H1 (cell line): ENCODE measurements around the gene GNAT2. TPM values are rescaled to one million over a fixed set of nuclear protein-coding genes. Genes with fewer than 3 reads are reported as not detected.
A peak's percentile ranks its signal among the peaks of the same experiment; 100 is the strongest.

Experiments used
- CTCF ChIA-PET: fragments of 300-600 bp; sonication (Branson Sonifier 250); formaldehyde crosslinking; loops from one replicate; lab custom pipeline; 2021; ENCODE audit not compliant: partially characterized antibody; lab: Charles Lee
- POLR2A ChIA-PET: fragments of 300-600 bp; sonication (Branson Sonifier 250); formaldehyde crosslinking; loops from one replicate; lab custom pipeline; 2021; ENCODE audit warnings: inconsistent platforms; ENCODE audit not compliant: partially characterized antibody; lab: Charles Lee
- DNase-seq, 2 experiments: peaks; one replicate each; pipeline versions ENCODE4 v3.0.0 to v3.0.0-alpha.2; 2010 to 2022; ENCODE audit warnings: low spot score in 2 of 2, low read depth in 1 of 2, mixed read lengths in 1 of 2
- FAIRE-seq: peaks from 2 replicates; lab custom pipeline; 2011; peaks lifted over from hg19 to GRCh38; lab: Jason Lieb, UNC
- H2AFZ ChIP-seq: 2 replicates; pipeline ENCODE4 v1.8.1; 2012; ENCODE audit warnings: low read length, inconsistent platforms
- H2AK5ac ChIP-seq: 2 replicates; pipeline ENCODE4 v1.6.1; 2013; ENCODE audit warnings: low read depth, low read length
- H2BK120ac ChIP-seq: replicated peaks from 2 replicates; pipeline ENCODE3; 2013; ENCODE audit warnings: low read depth, low read length, inconsistent platforms
- H2BK12ac ChIP-seq: 2 replicates; pipeline ENCODE4 v1.6.1; 2013; ENCODE audit warnings: low read depth, low read length
- H2BK15ac ChIP-seq: 2 replicates; pipeline ENCODE4 v1.6.1; 2013; ENCODE audit warnings: low read length
- H2BK20ac ChIP-seq: 2 replicates; pipeline ENCODE4 v1.6.1; 2013; ENCODE audit warnings: low read length
- H2BK5ac ChIP-seq: 2 replicates; pipeline ENCODE4 v1.6.1; 2013; ENCODE audit warnings: low read depth, low read length
- H3K14ac ChIP-seq: 2 replicates; pipeline ENCODE4 v1.6.1; 2013; ENCODE audit warnings: inconsistent platforms; ENCODE audit not compliant: insufficient read length
- H3K18ac ChIP-seq: 2 replicates; pipeline ENCODE4 v1.6.1; 2013; ENCODE audit warnings: low read length; ENCODE audit errors: extremely low read depth
- H3K23ac ChIP-seq: 2 replicates; pipeline ENCODE4 v1.6.1; 2013; ENCODE audit warnings: inconsistent platforms; ENCODE audit not compliant: insufficient read length
- H3K23me2 ChIP-seq: 2 replicates; pipeline ENCODE4 v1.6.1; 2013; ENCODE audit warnings: low read depth, low read length
- H3K27ac ChIP-seq: 2 replicates; pipeline ENCODE4 v1.6.1; 2011; ENCODE audit warnings: low read depth, low read length, inconsistent platforms
- H3K27me3 ChIP-seq, 4 experiments: replicated peaks in 1 of 4; 1 replicate in 1 of 4; 2 replicates in 3 of 4; pipeline versions ENCODE4 v1.6.1 to v1.8.1; 2011 to 2013; ENCODE audit warnings: low read length in 3 of 4, mild to moderate bottlenecking in 3 of 4, inconsistent platforms in 2 of 4, mixed read lengths in 2 of 4, moderate library complexity in 1 of 4; ENCODE audit not compliant: control insufficient read depth in 3 of 4, insufficient read depth in 3 of 4; ENCODE audit errors: extremely low read depth in 1 of 4
- H3K36me3 ChIP-seq, 4 experiments: 2 replicates each; pipeline versions ENCODE4 v1.6.1 to v1.8.1; 2011 to 2013; ENCODE audit warnings: mild to moderate bottlenecking in 4 of 4, low read length in 3 of 4, moderate library complexity in 2 of 4, control low read depth in 1 of 4, inconsistent platforms in 1 of 4; ENCODE audit not compliant: insufficient read depth in 4 of 4, control insufficient read depth in 2 of 4
- H3K4ac ChIP-seq: replicated peaks from 2 replicates; pipeline ENCODE3; 2013; ENCODE audit warnings: low read length, low read depth, mixed read lengths, inconsistent platforms; ENCODE audit not compliant: insufficient read length
- H3K4me1 ChIP-seq, 4 experiments: replicated peaks in 1 of 4; 1 replicate in 1 of 4; 2 replicates in 3 of 4; pipeline versions ENCODE4 v1.6.1 to v1.8.1; 2011 to 2013; ENCODE audit warnings: low read length in 3 of 4, inconsistent platforms in 2 of 4, mixed read lengths in 1 of 4; ENCODE audit not compliant: insufficient read depth in 4 of 4, control insufficient read depth in 3 of 4
- H3K4me2 ChIP-seq, 2 experiments: 2 replicates each; pipeline versions ENCODE4 v1.6.1 to v1.8.1; 2011 to 2013; ENCODE audit warnings: low read depth in 2 of 2, low read length in 2 of 2, control low read depth in 1 of 2, inconsistent platforms in 1 of 2, mild to moderate bottlenecking in 1 of 2; ENCODE audit not compliant: insufficient read depth in 1 of 2
- H3K4me3 ChIP-seq, 4 experiments: fragments of 200-600, 300-600 bp in 1 of 4; sonication (generic), shearing (Covaris generic), sonication (Bioruptor Twin) in 1 of 4; 2 replicates each; pipeline versions ENCODE4 v1.5.1 to v1.8.1; 2011 to 2016; ENCODE audit warnings: low read length in 4 of 4, low read depth in 3 of 4, control low read depth in 2 of 4, inconsistent platforms in 2 of 4, mild to moderate bottlenecking in 2 of 4, mixed read lengths in 1 of 4, moderate library complexity in 1 of 4; ENCODE audit not compliant: insufficient read depth in 2 of 4; ENCODE audit errors: extremely low read depth in 1 of 4
- H3K56ac ChIP-seq: replicated peaks from 2 replicates; pipeline ENCODE3; 2013; ENCODE audit warnings: low read depth, mild to moderate bottlenecking, mixed read lengths, low read length, inconsistent platforms; ENCODE audit not compliant: insufficient read length
- H3K79me1 ChIP-seq: 2 replicates; pipeline ENCODE4 v1.6.1; 2013; ENCODE audit warnings: low read depth, low read length, control low read depth
- H3K79me2 ChIP-seq, 2 experiments: 2 replicates each; pipeline versions ENCODE4 v1.6.1 to v1.8.1; 2012 to 2013; ENCODE audit warnings: low read length in 2 of 2, mild to moderate bottlenecking in 2 of 2, inconsistent platforms in 1 of 2; ENCODE audit not compliant: insufficient read depth in 2 of 2, control insufficient read depth in 1 of 2
- H3K9ac ChIP-seq, 4 experiments: replicated peaks in 1 of 4; 1 replicate in 1 of 4; 2 replicates in 3 of 4; pipeline versions ENCODE4 v1.6.1 to v1.8.1; 2011 to 2013; ENCODE audit warnings: low read depth in 3 of 4, low read length in 3 of 4, control low read depth in 2 of 4, mild to moderate bottlenecking in 2 of 4, moderate library complexity in 2 of 4, inconsistent platforms in 1 of 4; ENCODE audit errors: extremely low read depth in 1 of 4
- H3K9me3 ChIP-seq, 2 experiments: 2 replicates each; pipeline versions ENCODE4 v1.6.1 to v1.8.1; 2012 to 2013; ENCODE audit warnings: mild to moderate bottlenecking in 2 of 2, moderate library complexity in 2 of 2, control low read depth in 1 of 2, inconsistent platforms in 1 of 2, low read depth in 1 of 2, low read length in 1 of 2, mixed read lengths in 1 of 2; ENCODE audit not compliant: insufficient read depth in 2 of 2
- H4K20me1 ChIP-seq, 2 experiments: replicated peaks in 1 of 2; 2 replicates each; pipeline versions ENCODE3 to v1.8.1; 2011 to 2013; ENCODE audit warnings: inconsistent platforms in 2 of 2, low read length in 2 of 2, mild to moderate bottlenecking in 1 of 2; ENCODE audit not compliant: insufficient read depth in 2 of 2, control insufficient read depth in 1 of 2
- H4K5ac ChIP-seq: 2 replicates; pipeline ENCODE4 v1.6.1; 2013; ENCODE audit warnings: low read length, low read depth, mixed read lengths, inconsistent platforms; ENCODE audit not compliant: insufficient read length
- H4K8ac ChIP-seq: 2 replicates; pipeline ENCODE4 v1.8.0; 2013; ENCODE audit warnings: mild to moderate bottlenecking, moderate library complexity, low read length, inconsistent platforms; ENCODE audit not compliant: insufficient read depth; ENCODE audit errors: extremely low read depth
- H4K91ac ChIP-seq: replicated peaks from 2 replicates; pipeline ENCODE3; 2013; ENCODE audit warnings: low read length, mixed read lengths, inconsistent platforms; ENCODE audit not compliant: insufficient read length
- GABPA ChIP-seq: IDR thresholded peaks from 2 replicates; pipeline ENCODE4 v1.6.1; 2011; ENCODE audit warnings: mild to moderate bottlenecking, low read length, moderate library complexity, borderline replicate concordance; ENCODE audit not compliant: insufficient read depth
- RFX5 ChIP-seq: IDR thresholded peaks from 2 replicates; pipeline ENCODE4 v1.6.1; 2011; ENCODE audit warnings: low read depth, low read length, improper control_type of control experiment, borderline replicate concordance
- ZNF274 ChIP-seq: IDR thresholded peaks from 2 replicates; pipeline ENCODE4 v1.7.0; 2012; ENCODE audit warnings: low read length, borderline replicate concordance; ENCODE audit errors: extremely low read depth
- WGBS, 2 experiments: shearing (Covaris generic) in 1 of 2; methylation state at CpG; one replicate each; pipeline versions ENCODE4 v1.1.6 to v1.1.7; 2013 to 2015; ENCODE audit warnings: low lambda C conversion rate in 2 of 2, mixed read lengths in 2 of 2, inconsistent platforms in 1 of 2, low coverage in 1 of 2, missing lambda C conversion rate in 1 of 2; ENCODE audit not compliant: insufficient replicate concordance in 2 of 2, insufficient coverage in 1 of 2, insufficient read length in 1 of 2; ENCODE audit errors: extremely low coverage in 1 of 2, missing lambda C conversion rate in 1 of 2; 5-methylcytosine and 5-hydroxymethylcytosine counted together
- long read RNA-seq, 2 experiments: library from RNA in 1 of 2; library from capped mRNA in 1 of 2; stranded (forward); transcript quantifications; one replicate each; pipeline ENCODE4 v2.0.0, GENCODE V29; 2021; ENCODE audit warnings: inconsistent platforms in 1 of 2
- polyA minus RNA-seq, 3 experiments: library from RNA; depleted of rRNA, polyadenylated mRNA; stranded (reverse); fragments of >200 nt; gene quantifications; 1 replicate in 2 of 3; 2 replicates in 1 of 3; pipeline ENCODE4 v1.2.3, GENCODE V29; 2011
- polyA plus RNA-seq, 7 experiments: library from polyadenylated mRNA; depleted of rRNA in 3 of 7; stranded (reverse) in 5 of 7; unstranded in 2 of 7; fragments of >200 nt in 5 of 7; fragments of 200-250 nt in 2 of 7; gene quantifications; 1 replicate in 5 of 7; 2 replicates in 1 of 7; 4 replicates in 1 of 7; pipeline versions ENCODE4 v1.2.1 to v1.2.3, GENCODE V29; 2011 to 2013; ENCODE audit warnings: missing spikeins in 2 of 7, mixed read lengths in 2 of 7
- total RNA-seq: library from RNA; stranded (reverse); fragmentation: NEBNext Ultra II Directional; extraction: Animal tissue kit (Norgen Biotek cat#: 25700); gene quantifications from 2 replicates; pipeline ENCODE4 v1.2.1, GENCODE V29; 2021
- TF ChIP-seq, protein P1 (sequence below): IDR thresholded peaks from 2 replicates; pipeline ENCODE4 v1.6.1; 2012; ENCODE audit warnings: low read length, inconsistent platforms
- TF ChIP-seq, protein P2 (sequence below): IDR thresholded peaks from 2 replicates; pipeline ENCODE4 v1.6.1; 2011; ENCODE audit warnings: low read depth, mild to moderate bottlenecking, low read length; ENCODE audit not compliant: insufficient read depth

GNAT2 gene
- total RNA-seq = not detected in 2 replicates
- polyA plus RNA-seq (2011; rRNA removed) = 0.05 and 0.14 TPM in 2 replicates
- polyA plus RNA-seq (2011; cell fraction: cytosol; rRNA removed) = 0.19 TPM
- 0.16 TPM for polyA plus RNA-seq (2011; cell fraction: nucleus; rRNA removed)
- polyA plus RNA-seq (2012, experiment 1 of 2) = 0.13 to 0.37 TPM in 2 of 4 replicates, not detected in the others
- polyA plus RNA-seq (2012, experiment 2 of 2) = not detected
- 0.12 TPM for polyA plus RNA-seq (2013, experiment 1 of 2)
- 0.06 TPM for polyA plus RNA-seq (2013, experiment 2 of 2)
- polyA minus RNA-seq (2011; rRNA and poly(A)+ RNA removed) = 0.82 TPM in 1 of 2 replicates, not detected in the other
- polyA minus RNA-seq (2011; cell fraction: cytosol; rRNA and poly(A)+ RNA removed) = not detected
- polyA minus RNA-seq (2011; cell fraction: nucleus; rRNA and poly(A)+ RNA removed) = 0.50 TPM
- long read RNA-seq, experiment 1 = 0 reads
- long read RNA-seq, experiment 2, partial matches to known transcripts = 0 of 2 reads
- long read RNA-seq, experiment 2, other reads (novel, unspliced or antisense) = 2 of 2 reads

DNA sequence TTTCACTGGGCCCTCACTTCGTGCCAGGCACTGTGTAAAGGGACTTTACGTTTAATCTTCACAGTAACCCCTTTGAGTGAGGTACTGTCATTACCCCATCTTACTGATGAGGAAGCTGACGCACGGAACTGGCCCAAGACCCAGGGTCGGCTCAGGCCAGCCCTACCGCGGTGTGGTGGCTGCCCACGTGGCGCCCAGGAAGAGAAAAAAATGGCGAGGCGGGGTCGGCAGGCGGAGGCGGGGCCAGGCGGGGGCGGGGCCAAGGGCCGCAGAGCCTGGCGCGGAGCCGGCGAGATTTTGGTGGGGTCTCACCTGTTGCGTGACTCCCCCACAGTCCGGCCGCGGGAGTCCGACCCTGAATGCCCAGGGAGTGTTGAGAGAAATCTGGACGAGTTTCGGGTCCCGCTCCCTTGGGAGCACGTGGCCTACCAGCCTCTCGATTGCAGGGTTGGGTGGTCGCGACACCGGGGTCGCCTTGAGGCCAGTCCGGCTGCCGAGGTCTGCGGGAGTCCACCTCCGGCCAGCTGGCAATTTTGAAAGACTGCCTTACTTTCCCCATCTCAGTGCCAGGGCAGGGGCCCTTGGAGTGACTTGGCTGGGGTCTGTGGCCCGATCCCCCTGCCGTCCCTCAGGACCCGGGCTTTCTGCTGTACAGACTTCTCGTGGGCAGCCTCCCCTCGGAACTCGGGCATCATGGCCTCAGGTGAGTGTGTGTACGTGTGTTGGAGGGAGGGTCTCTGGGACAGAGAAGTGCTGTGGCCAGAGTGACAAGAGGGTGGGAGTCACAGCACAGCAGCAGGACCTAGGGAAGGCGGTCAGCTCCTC, at the start of gene GNAT2, which contains the start of gene AMPD2:
Gene GNAT2, minus strand, starts transcription at position 41 of the 825 bp plus-strand sequence. CDS start 6,746 bp downstream, outside the sequence.
Gene AMPD2, plus strand, starts transcription at position 262 of the 825 bp plus-strand sequence. CDS start 1,339 bp downstream, outside the sequence.
- POLR2A ChIA-PET = interaction anchor here (0.6 to 2.5 kb wide), 12 partner anchors 8 to 246 kb away, joined by 3 to 18 read pairs (median 5); partner anchors contain the start of gene GNAI3
- TF ChIP-seq GABPA = no peak
- TF ChIP-seq, protein P1, sequence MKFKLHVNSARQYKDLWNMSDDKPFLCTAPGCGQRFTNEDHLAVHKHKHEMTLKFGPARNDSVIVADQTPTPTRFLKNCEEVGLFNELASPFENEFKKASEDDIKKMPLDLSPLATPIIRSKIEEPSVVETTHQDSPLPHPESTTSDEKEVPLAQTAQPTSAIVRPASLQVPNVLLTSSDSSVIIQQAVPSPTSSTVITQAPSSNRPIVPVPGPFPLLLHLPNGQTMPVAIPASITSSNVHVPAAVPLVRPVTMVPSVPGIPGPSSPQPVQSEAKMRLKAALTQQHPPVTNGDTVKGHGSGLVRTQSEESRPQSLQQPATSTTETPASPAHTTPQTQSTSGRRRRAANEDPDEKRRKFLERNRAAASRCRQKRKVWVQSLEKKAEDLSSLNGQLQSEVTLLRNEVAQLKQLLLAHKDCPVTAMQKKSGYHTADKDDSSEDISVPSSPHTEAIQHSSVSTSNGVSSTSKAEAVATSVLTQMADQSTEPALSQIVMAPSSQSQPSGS = no peak
- TF ChIP-seq, protein P2, sequence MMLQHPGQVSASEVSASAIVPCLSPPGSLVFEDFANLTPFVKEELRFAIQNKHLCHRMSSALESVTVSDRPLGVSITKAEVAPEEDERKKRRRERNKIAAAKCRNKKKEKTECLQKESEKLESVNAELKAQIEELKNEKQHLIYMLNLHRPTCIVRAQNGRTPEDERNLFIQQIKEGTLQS = no peak
- no peak for TF ChIP-seq ZNF274
- TF ChIP-seq RFX5 = no peak

More for the DNA sequence above, at the start of gene GNAT2, which contains the start of gene AMPD2:
- peak within 1 kb of the TSS; percentile 49 for H4K5ac ChIP-seq
- H3K18ac ChIP-seq = peak within 1 kb of the TSS; percentile 96
- H3K9me3 ChIP-seq = no peaks in the 10 kb centered on the region
- H3K4ac ChIP-seq = peak within 1 kb of the TSS; percentile 81
- H3K23me2 ChIP-seq = peaks cover 16% of the 10 kb centered on the region
- H3K56ac ChIP-seq = peak within 1 kb of the TSS; percentile 64
- H3K9ac ChIP-seq = peak within 1 kb of the TSS in 3 of 4 experiments; percentile 43 to 74 (median 65); a peak in 6 of 7 replicates
- no peak within 1 kb of the TSS for H2BK120ac ChIP-seq
- H3K14ac ChIP-seq = no peak within 1 kb of the TSS
- peak within 1 kb of the TSS; percentile 86; the same call in 1 of the 2 replicates for H2BK5ac ChIP-seq
- peaks cover 0 to 37% of the 10 kb centered on the region in 2 experiments; a peak in 2 of 4 replicates for H3K79me2 ChIP-seq
- peak within 1 kb of the TSS; percentile 99 for H2AFZ ChIP-seq
- H3K4me2 ChIP-seq = peak within 1 kb of the TSS; percentile 91 to 94
- no peak within 1 kb of the TSS for H2AK5ac ChIP-seq
- H2BK12ac ChIP-seq = peak within 1 kb of the TSS; percentile 91
- H4K8ac ChIP-seq = peak within 1 kb of the TSS; percentile 88; the same call in 1 of the 2 replicates
- no peak within 1 kb of the TSS for H2BK20ac ChIP-seq
- peaks cover 17% of the 10 kb centered on the region for H3K79me1 ChIP-seq
- peak within 1 kb of the TSS; percentile 76 for H4K91ac ChIP-seq
- peak within 1 kb of the TSS; percentile 1 for H3K23ac ChIP-seq
- H3K27ac ChIP-seq = peak within 1 kb of the TSS; percentile 16; the same call in 1 of the 2 replicates
- H2BK15ac ChIP-seq = peak within 1 kb of the TSS; percentile 13; the same call in 1 of the 2 replicates
- H3K4me3 ChIP-seq = peak within 1 kb of the TSS; percentile 69 to 85 (median 78)
- DNase-seq (peak in 1 of 2 experiments; percentile 87), FAIRE-seq (no peak)
- no peaks in the 10 kb centered on the region for H3K36me3 ChIP-seq
- H4K20me1 ChIP-seq = peaks cover 5 to 21% of the 10 kb centered on the region in 2 experiments
- H3K27me3 ChIP-seq = no peaks in the 10 kb centered on the region
- peaks cover 4 to 25% (median 12%) of the 10 kb centered on the region in 4 experiments for H3K4me1 ChIP-seq
- WGBS, 2 experiments = 1% methylated on average over 29 of the region's 47 CpGs; no CpG with 5 or more reads in 1 of the 2 experiments
- CTCF ChIA-PET = interaction anchor here (0.8 to 1.7 kb wide), 11 partner anchors 12 to 337 kb away, joined by 3 to 9 read pairs (median 3); partner anchors contain the start of gene PSRC1
